Measurements from ENCODE around the gene SLBP. TPM values are rescaled to one million over a fixed set of nuclear protein-coding genes. Genes with fewer than 3 reads are reported as not detected.

The SLBP gene
- total and polyA plus RNA-seq, 12 donors = 19.0 to 81.0 (median 38.1) TPM

GRCh38 chr4:1723131-1723801, 11.1 kb upstream of the SLBP start:
- no peaks in the 10 kb centered on the region for H3K27me3 ChIP-seq
- 63 to 83% (median 73%) methylated on average over 12 of the region's 12 CpGs for WGBS, 4 donors
- no peak for DNase-seq
- peak overlapping the region in 4 of 5 donors; percentile 16 to 80 (median 58) for H3K27ac ChIP-seq
- no peak overlapping the region for H3K4me3 ChIP-seq
- TF ChIP-seq POLR2A (IDR thresholded peaks at IDR 0.05) = no peak
- TF ChIP-seq CTCF (IDR thresholded peaks at IDR 0.05) = no peak
- H3K36me3 ChIP-seq (replicated peaks in 1 of 2) = peaks cover 0 to 6% of the 10 kb centered on the region in 2 donors
- H3K9me3 ChIP-seq (replicated peaks in 1 of 3) = no peaks in the 10 kb centered on the region
- peaks cover 16 to 33% of the 10 kb centered on the region in 2 donors for H3K4me1 ChIP-seq (replicated peaks in 1 of 2)
- intact Hi-C loops (cut with DNase I) = no loop called here

GRCh38 chr4:1722551-1723118, 10.5 kb upstream of the SLBP start:
- WGBS, 4 donors = 51 to 58% (median 57%) methylated on average over 15 to 18 of the region's 18 CpGs
- no peak for TF ChIP-seq CTCF (IDR thresholded peaks at IDR 0.05)
- no peak for DNase-seq
- Histone ChIP-seq H3K9me3 (replicated peaks in 1 of 3) (no peaks in the 10 kb centered on the region), H3K4me3 (no peak overlapping the region), H3K4me1 (replicated peaks in 1 of 2) (peaks cover 16 to 33% of the 10 kb centered on the region in 2 donors), H3K36me3 (replicated peaks in 1 of 2) (peaks cover 0 to 6% of the 10 kb centered on the region in 2 donors), H3K27me3 (no peaks in the 10 kb centered on the region), H3K27ac (peak overlapping the region in 4 of 5 donors; percentile 16 to 80 (median 58))
- intact Hi-C loops (cut with DNase I) = no loop called here

GRCh38 chr4:1721666-1722550, 9.8 kb upstream of the SLBP start:
- peaks cover 16 to 33% of the 10 kb centered on the region in 2 donors for H3K4me1 ChIP-seq (replicated peaks in 1 of 2)
- intact Hi-C loops (cut with DNase I) = no loop called here
- peaks cover 0 to 11% of the 10 kb centered on the region in 2 donors for H3K36me3 ChIP-seq (replicated peaks in 1 of 2)
- H3K4me3 ChIP-seq = peak overlapping the region in 2 of 4 donors; percentile 46 to 66
- no peaks in the 10 kb centered on the region for H3K27me3 ChIP-seq
- DNase-seq = peak in 1 of 7 donors; percentile 33
- H3K27ac ChIP-seq = peak overlapping the region in 3 of 5 donors; percentile 16 to 80 (median 64)
- 5 to 11% (median 7%) methylated on average over 21 to 61 of the region's 61 CpGs for WGBS, 4 donors
- no peaks in the 10 kb centered on the region for H3K9me3 ChIP-seq (replicated peaks in 1 of 3)
- TF ChIP-seq POLR2A (IDR thresholded peaks at IDR 0.05) (no peak), CTCF (IDR thresholded peaks at IDR 0.05) (no peak)

Data from adrenal gland (tissue), 12 donors.